IMR-90 (cell line): ENCODE data around the gene POLRMT. TPM values are rescaled to one million over a fixed set of nuclear protein-coding genes. Genes with fewer than 3 reads are reported as not detected.

Experiments used
- ATAC-seq: fragments of 200-7000 bp; cut with Tn5 transposase; 2 replicates; pipeline ENCODE4 v1.9.1; 2020; ENCODE audit warnings: low read depth, mild to moderate bottlenecking, moderate library complexity
- BruUV-seq: library from RNA; stranded (reverse); fragments of 400-500 nt; replicated peaks from 2 replicates; lab custom pipeline; 2021; lab: Mats Ljungman, UMichigan
- CTCF ChIA-PET: fragments of 300-600 bp; formaldehyde crosslinking; extraction: SDS; loops from one replicate; lab custom pipeline; 2021; ENCODE audit warnings: antibody characterized with exemption; lab: Yijun Ruan, JAX
- POLR2A ChIA-PET: fragments of 300-600 bp; sonication (Branson Sonifier 250); formaldehyde crosslinking; loops from one replicate; lab custom pipeline; 2022; ENCODE audit warnings: antibody characterized with exemption; ENCODE audit not compliant: unreplicated experiment; lab: Charles Lee
- DNase-seq: peaks from one replicate; pipeline ENCODE4 v3.0.0; 2013
- H2AFZ ChIP-seq: replicated peaks from 2 replicates; pipeline ENCODE3; 2013; ENCODE audit warnings: low read length, mild to moderate bottlenecking; ENCODE audit not compliant: poor library complexity
- H2AK5ac ChIP-seq: 2 replicates; pipeline ENCODE4 v1.6.1; 2013; ENCODE audit warnings: low read depth, low read length, inconsistent platforms
- H2AK9ac ChIP-seq: replicated peaks from 2 replicates; pipeline ENCODE3; 2013; ENCODE audit warnings: mild to moderate bottlenecking, low read depth, low read length, moderate library complexity; ENCODE audit not compliant: poor library complexity
- H2BK120ac ChIP-seq: 2 replicates; pipeline ENCODE4 v1.6.1; 2013; ENCODE audit warnings: low read depth, low read length, inconsistent platforms
- H2BK15ac ChIP-seq: 3 replicates; pipeline ENCODE4 v1.6.1; 2013; ENCODE audit warnings: low read depth, low read length, inconsistent platforms
- H2BK20ac ChIP-seq: 2 replicates; pipeline ENCODE4 v1.6.1; 2013; ENCODE audit warnings: low read depth, mild to moderate bottlenecking, inconsistent platforms, low read length, moderate library complexity
- H2BK5ac ChIP-seq: 2 replicates; pipeline ENCODE4 v1.6.1; 2013; ENCODE audit warnings: mild to moderate bottlenecking, low read depth, low read length, inconsistent platforms; ENCODE audit not compliant: poor library complexity, severe bottlenecking
- H3K14ac ChIP-seq: replicated peaks from 2 replicates; pipeline ENCODE4 v1.6.1; 2013; ENCODE audit warnings: low read depth, low read length, inconsistent platforms
- H3K18ac ChIP-seq: 2 replicates; pipeline ENCODE4 v1.6.1; 2013; ENCODE audit warnings: low read depth, low read length, control low read depth
- H3K23ac ChIP-seq: 2 replicates; pipeline ENCODE4 v1.6.1; 2013; ENCODE audit warnings: low read depth, low read length, inconsistent platforms
- H3K27ac ChIP-seq: 2 replicates; pipeline ENCODE4 v1.5.1; 2013; ENCODE audit warnings: mild to moderate bottlenecking, control low read depth, low read length; ENCODE audit not compliant: insufficient read depth
- H3K27me3 ChIP-seq: 2 replicates; pipeline ENCODE4 v1.6.1; 2013; ENCODE audit warnings: low read length; ENCODE audit not compliant: control insufficient read depth, insufficient read depth
- H3K36me3 ChIP-seq: 2 replicates; pipeline ENCODE4 v1.6.1; 2013; ENCODE audit warnings: low read length, mixed read lengths; ENCODE audit not compliant: control insufficient read depth, insufficient read depth
- H3K4ac ChIP-seq: 2 replicates; pipeline ENCODE4 v1.6.1; 2013; ENCODE audit warnings: low read depth, low read length, inconsistent platforms
- H3K4me1 ChIP-seq: 2 replicates; pipeline ENCODE4 v1.6.1; 2013; ENCODE audit warnings: low read length, mixed read lengths; ENCODE audit not compliant: control insufficient read depth, insufficient read depth
- H3K4me2 ChIP-seq: 2 replicates; pipeline ENCODE4 v1.6.1; 2013; ENCODE audit warnings: low read depth, mild to moderate bottlenecking, control low read depth, low read length, moderate library complexity
- H3K4me3 ChIP-seq: 2 replicates; pipeline ENCODE4 v1.5.1; 2013; ENCODE audit warnings: low read depth, mild to moderate bottlenecking, control low read depth, low read length, moderate library complexity; ENCODE audit not compliant: insufficient read depth
- H3K56ac ChIP-seq: 2 replicates; pipeline ENCODE4 v1.6.1; 2013; ENCODE audit warnings: low read length, inconsistent platforms; ENCODE audit not compliant: insufficient read depth; ENCODE audit errors: extremely low read depth
- H3K79me1 ChIP-seq, 2 experiments: 2 replicates each; pipeline ENCODE4 v1.6.1; 2013; ENCODE audit warnings: low read length in 2 of 2, inconsistent platforms in 1 of 2, low read depth in 1 of 2
- H3K9ac ChIP-seq: 2 replicates; pipeline ENCODE4 v1.6.1; 2013; ENCODE audit warnings: low read depth, low read length, control low read depth
- H3K9me1 ChIP-seq: 2 replicates; pipeline ENCODE4 v1.6.1; 2013; ENCODE audit warnings: low read length, inconsistent platforms; ENCODE audit not compliant: insufficient read depth
- H3K9me3 ChIP-seq: 2 replicates; pipeline ENCODE4 v1.6.1; 2013; ENCODE audit warnings: low read length; ENCODE audit not compliant: control insufficient read depth, insufficient read depth
- H4K20me1 ChIP-seq: 2 replicates; pipeline ENCODE4 v1.6.1; 2013; ENCODE audit warnings: low read length, inconsistent platforms; ENCODE audit not compliant: insufficient read depth
- H4K5ac ChIP-seq: 2 replicates; pipeline ENCODE4 v1.6.1; 2013; ENCODE audit warnings: mild to moderate bottlenecking, low read depth, low read length, control low read depth
- H4K8ac ChIP-seq, 2 experiments: 2 replicates each; pipeline ENCODE4 v1.6.1; 2013; ENCODE audit warnings: low read depth in 2 of 2, low read length in 2 of 2, control low read depth in 1 of 2, inconsistent platforms in 1 of 2
- H4K91ac ChIP-seq: 2 replicates; pipeline ENCODE4 v1.6.1; 2013; ENCODE audit warnings: low read depth, low read length, inconsistent platforms; ENCODE audit not compliant: insufficient read depth
- BHLHE40 ChIP-seq: fragments of 150-350 bp; IDR thresholded peaks from 2 replicates; pipeline ENCODE4 v1.6.1; 2016; ENCODE audit warnings: mild to moderate bottlenecking, low read depth, low read length
- CEBPB ChIP-seq: IDR thresholded peaks from 2 replicates; pipeline ENCODE4 v1.6.1; 2012; ENCODE audit warnings: low read depth, low read length, improper control_type of control experiment
- CHD1 ChIP-seq: IDR thresholded peaks from 2 replicates; pipeline ENCODE4 v1.6.1; 2012; ENCODE audit warnings: low read depth, low read length, improper control_type of control experiment
- FOS ChIP-seq: fragments of 150-350 bp; IDR thresholded peaks from 2 replicates; pipeline ENCODE4 v1.6.1; 2016; ENCODE audit warnings: low read depth, low read length
- MAFK ChIP-seq: IDR thresholded peaks from 2 replicates; pipeline ENCODE4 v1.6.1; 2012; ENCODE audit warnings: low read depth, low read length, improper control_type of control experiment
- MAZ ChIP-seq: IDR thresholded peaks from 2 replicates; pipeline ENCODE4 v1.6.1; 2012; ENCODE audit warnings: low read depth, mild to moderate bottlenecking, low read length, improper control_type of control experiment, moderate library complexity, borderline replicate concordance
- MXI1 ChIP-seq: IDR thresholded peaks from 2 replicates; pipeline ENCODE4 v1.6.1; 2012; ENCODE audit warnings: low read depth, mild to moderate bottlenecking, low read length, moderate library complexity, borderline replicate concordance
- NFE2L2 ChIP-seq: fragments of 150-350 bp; IDR thresholded peaks from 2 replicates; pipeline ENCODE4 v1.6.1; 2016; ENCODE audit warnings: low read depth, mild to moderate bottlenecking, low read length
- POLR2A ChIP-seq: IDR thresholded peaks from 2 replicates; pipeline ENCODE4 v1.6.1; 2012; ENCODE audit warnings: mild to moderate bottlenecking, low read depth, low read length
- RAD21 ChIP-seq: IDR thresholded peaks from 2 replicates; pipeline ENCODE4 v1.6.1; 2012; ENCODE audit warnings: low read length, improper control_type of control experiment
- RCOR1 ChIP-seq: IDR thresholded peaks from 2 replicates; pipeline ENCODE4 v1.6.1; 2012; ENCODE audit warnings: mild to moderate bottlenecking, low read length, improper control_type of control experiment; ENCODE audit not compliant: insufficient replicate concordance
- RFX5 ChIP-seq: IDR thresholded peaks from 2 replicates; pipeline ENCODE4 v1.8.0; 2012; ENCODE audit warnings: low read depth, mild to moderate bottlenecking, low read length, moderate library complexity
- SMC3 ChIP-seq: fragments of 150-350 bp; IDR thresholded peaks from 2 replicates; pipeline ENCODE4 v1.6.1; 2016; ENCODE audit warnings: low read depth, mild to moderate bottlenecking, antibody characterized with exemption, low read length, moderate library complexity
- WGBS, 2 experiments: methylation state at CpG; one replicate each; pipeline versions ENCODE4 v1.1.5 to v1.1.7; 2013; ENCODE audit warnings: missing lambda C conversion rate in 2 of 2; ENCODE audit not compliant: insufficient read length in 1 of 2; ENCODE audit errors: extremely low coverage in 2 of 2; 5-methylcytosine and 5-hydroxymethylcytosine counted together
- dilution Hi-C: fragments of 300-500 bp; cut with HindIII; formaldehyde crosslinking; loops from one replicate; pipeline ENCODE4 v1.14.3; 2018; ENCODE audit warnings: low sequenced_read_pairs; ENCODE audit not compliant: unreplicated experiment
- in situ Hi-C: fragments of 300-500 bp; cut with MboI; formaldehyde crosslinking; loops from 3 replicates; pipeline ENCODE4 v1.14.3; 2019; ENCODE audit warnings: low sequenced_read_pairs, inconsistent platforms, mixed read lengths
- intact Hi-C: fragments of 100-400 bp; cut with micrococcal nuclease; formaldehyde crosslinking; loops from 2 replicates; pipeline ENCODE4 v1.10.0; 2022
- polyA plus RNA-seq, 3 experiments: library from polyadenylated mRNA; depleted of rRNA; stranded (reverse); fragments of >200 nt; gene quantifications; 2 replicates each; pipeline ENCODE4 v1.2.3, GENCODE V29; 2012; ENCODE audit warnings: low replicate concordance in 1 of 3
- total RNA-seq: library from RNA; depleted of rRNA; stranded (reverse); fragments of >200 nt; gene quantifications from 2 replicates; pipeline ENCODE4 v1.2.3, GENCODE V29; 2012
- TF ChIP-seq, protein P1 (sequence below): fragments of 150-350 bp; IDR thresholded peaks from 2 replicates; pipeline ENCODE4 v1.6.1; 2016; ENCODE audit warnings: low read depth, mild to moderate bottlenecking, low read length, moderate library complexity, borderline replicate concordance
- TF ChIP-seq, protein P2 (sequence below): conservative IDR thresholded peaks from 2 replicates; pipeline ENCODE4 v1.5.1; 2012; ENCODE audit warnings: mild to moderate bottlenecking, low read depth, low read length, improper control_type of control experiment
- TF ChIP-seq, protein P3 (sequence below): fragments of 150-350 bp; IDR thresholded peaks from 2 replicates; pipeline ENCODE4 v1.6.1; 2017; ENCODE audit warnings: mild to moderate bottlenecking, antibody characterized with exemption, low read length, low read depth

Gene POLRMT
- total and polyA plus RNA-seq, 2 of the 4 experiments (the other 2 are of a cell fraction), result 9.9 to 29.6 TPM

DNA sequence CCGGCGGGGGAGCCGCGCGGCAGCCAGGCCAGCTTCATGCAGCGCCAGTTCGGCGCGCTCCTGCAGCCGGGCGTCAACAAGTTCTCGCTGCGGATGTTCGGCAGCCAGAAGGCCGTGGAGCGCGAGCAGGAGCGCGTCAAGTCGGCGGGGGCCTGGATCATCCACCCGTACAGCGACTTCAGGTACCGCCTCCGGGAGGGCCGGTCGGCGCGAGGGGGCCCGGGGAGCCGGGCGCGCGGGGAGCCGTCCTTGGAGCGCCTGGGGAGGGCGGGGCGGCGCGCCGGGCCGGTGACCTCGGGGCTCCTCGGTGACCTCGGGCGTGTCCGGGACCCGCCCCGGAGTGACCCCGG is 43.0 kb downstream of the POLRMT start:
- in situ Hi-C loops, result no loop called here
- POLR2A ChIA-PET, result no interaction called here

More for the DNA sequence above, 43.0 kb downstream of the POLRMT start:
- peak; percentile 30 for DNase-seq
- Histone ChIP-seq H3K4me1 (peaks cover 5% of the 10 kb centered on the region), H3K56ac (no peak overlapping the region), H4K5ac (no peak overlapping the region), H3K9ac (no peak overlapping the region), H2AK9ac (no peak overlapping the region), H3K36me3 (no peaks in the 10 kb centered on the region), H4K8ac (no peak overlapping the region), H3K4ac (no peak overlapping the region), H3K79me1 (no peaks in the 10 kb centered on the region), H3K27ac (no peak overlapping the region), H2AK5ac (no peak overlapping the region), H2BK15ac (no peak overlapping the region), H3K27me3 (peaks cover 24% of the 10 kb centered on the region), H2BK20ac (no peak overlapping the region), H2BK5ac (no peak overlapping the region), H4K91ac (no peak overlapping the region), H2BK120ac (no peak overlapping the region), H4K20me1 (peaks cover 32% of the 10 kb centered on the region), H3K14ac (no peak overlapping the region), H3K18ac (no peak overlapping the region), H3K23ac (no peak overlapping the region), H3K9me3 (no peaks in the 10 kb centered on the region), H3K9me1 (no peaks in the 10 kb centered on the region), H2AFZ (peak overlapping the region; percentile 61), H3K4me2 (peak overlapping the region; percentile 64), H3K4me3 (peak overlapping the region; percentile 36)
- intact Hi-C loops, result no loop called here
- WGBS, 2 experiments, result 0% methylated on average over 42 of the region's 50 CpGs; no CpG with 5 or more reads in 1 of the 2 experiments
- no TSS peak for BruUV-seq
- ATAC-seq, result peak; percentile 19
- TF ChIP-seq, protein P1, sequence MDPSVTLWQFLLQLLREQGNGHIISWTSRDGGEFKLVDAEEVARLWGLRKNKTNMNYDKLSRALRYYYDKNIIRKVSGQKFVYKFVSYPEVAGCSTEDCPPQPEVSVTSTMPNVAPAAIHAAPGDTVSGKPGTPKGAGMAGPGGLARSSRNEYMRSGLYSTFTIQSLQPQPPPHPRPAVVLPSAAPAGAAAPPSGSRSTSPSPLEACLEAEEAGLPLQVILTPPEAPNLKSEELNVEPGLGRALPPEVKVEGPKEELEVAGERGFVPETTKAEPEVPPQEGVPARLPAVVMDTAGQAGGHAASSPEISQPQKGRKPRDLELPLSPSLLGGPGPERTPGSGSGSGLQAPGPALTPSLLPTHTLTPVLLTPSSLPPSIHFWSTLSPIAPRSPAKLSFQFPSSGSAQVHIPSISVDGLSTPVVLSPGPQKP, result no peak
- TF ChIP-seq, protein P2, sequence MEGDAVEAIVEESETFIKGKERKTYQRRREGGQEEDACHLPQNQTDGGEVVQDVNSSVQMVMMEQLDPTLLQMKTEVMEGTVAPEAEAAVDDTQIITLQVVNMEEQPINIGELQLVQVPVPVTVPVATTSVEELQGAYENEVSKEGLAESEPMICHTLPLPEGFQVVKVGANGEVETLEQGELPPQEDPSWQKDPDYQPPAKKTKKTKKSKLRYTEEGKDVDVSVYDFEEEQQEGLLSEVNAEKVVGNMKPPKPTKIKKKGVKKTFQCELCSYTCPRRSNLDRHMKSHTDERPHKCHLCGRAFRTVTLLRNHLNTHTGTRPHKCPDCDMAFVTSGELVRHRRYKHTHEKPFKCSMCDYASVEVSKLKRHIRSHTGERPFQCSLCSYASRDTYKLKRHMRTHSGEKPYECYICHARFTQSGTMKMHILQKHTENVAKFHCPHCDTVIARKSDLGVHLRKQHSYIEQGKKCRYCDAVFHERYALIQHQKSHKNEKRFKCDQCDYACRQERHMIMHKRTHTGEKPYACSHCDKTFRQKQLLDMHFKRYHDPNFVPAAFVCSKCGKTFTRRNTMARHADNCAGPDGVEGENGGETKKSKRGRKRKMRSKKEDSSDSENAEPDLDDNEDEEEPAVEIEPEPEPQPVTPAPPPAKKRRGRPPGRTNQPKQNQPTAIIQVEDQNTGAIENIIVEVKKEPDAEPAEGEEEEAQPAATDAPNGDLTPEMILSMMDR, result no peak
- TF ChIP-seq, protein P3, sequence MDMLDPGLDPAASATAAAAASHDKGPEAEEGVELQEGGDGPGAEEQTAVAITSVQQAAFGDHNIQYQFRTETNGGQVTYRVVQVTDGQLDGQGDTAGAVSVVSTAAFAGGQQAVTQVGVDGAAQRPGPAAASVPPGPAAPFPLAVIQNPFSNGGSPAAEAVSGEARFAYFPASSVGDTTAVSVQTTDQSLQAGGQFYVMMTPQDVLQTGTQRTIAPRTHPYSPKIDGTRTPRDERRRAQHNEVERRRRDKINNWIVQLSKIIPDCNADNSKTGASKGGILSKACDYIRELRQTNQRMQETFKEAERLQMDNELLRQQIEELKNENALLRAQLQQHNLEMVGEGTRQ, result no peak
- TF ChIP-seq BHLHE40 (no peak), NFE2L2 (no peak), FOS (no peak), MAZ (no peak), SMC3 (no peak), MAFK (no peak), RCOR1 (no peak), MXI1 (no peak), CHD1 (no peak), CEBPB (no peak), RAD21 (no peak), POLR2A (no peak), RFX5 (no peak)
- dilution Hi-C loops, result no loop called here
- CTCF ChIA-PET, result no interaction called here
